ENCODE data around the gene MBIP.

DNA sequence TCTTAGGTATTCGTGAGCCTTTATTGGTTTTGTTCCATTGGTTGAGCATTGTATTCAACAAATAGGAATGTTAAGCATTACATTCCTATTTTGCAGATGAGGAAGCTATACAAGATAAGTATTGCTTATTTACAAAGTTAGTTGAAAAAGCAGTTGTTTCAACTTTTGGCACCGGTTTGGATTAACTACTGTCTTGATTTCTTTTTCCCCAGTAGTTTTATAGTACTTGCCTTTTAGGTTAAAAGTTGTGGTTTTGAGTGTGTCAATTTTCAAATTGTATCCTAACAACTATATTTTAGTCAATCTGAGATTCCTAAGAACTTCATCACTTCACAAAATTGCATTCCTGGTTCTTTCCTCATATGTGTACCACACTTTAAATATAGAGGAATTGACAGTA, 23.8 kb upstream of the MBIP start:
- TF ChIP-seq, protein P1, sequence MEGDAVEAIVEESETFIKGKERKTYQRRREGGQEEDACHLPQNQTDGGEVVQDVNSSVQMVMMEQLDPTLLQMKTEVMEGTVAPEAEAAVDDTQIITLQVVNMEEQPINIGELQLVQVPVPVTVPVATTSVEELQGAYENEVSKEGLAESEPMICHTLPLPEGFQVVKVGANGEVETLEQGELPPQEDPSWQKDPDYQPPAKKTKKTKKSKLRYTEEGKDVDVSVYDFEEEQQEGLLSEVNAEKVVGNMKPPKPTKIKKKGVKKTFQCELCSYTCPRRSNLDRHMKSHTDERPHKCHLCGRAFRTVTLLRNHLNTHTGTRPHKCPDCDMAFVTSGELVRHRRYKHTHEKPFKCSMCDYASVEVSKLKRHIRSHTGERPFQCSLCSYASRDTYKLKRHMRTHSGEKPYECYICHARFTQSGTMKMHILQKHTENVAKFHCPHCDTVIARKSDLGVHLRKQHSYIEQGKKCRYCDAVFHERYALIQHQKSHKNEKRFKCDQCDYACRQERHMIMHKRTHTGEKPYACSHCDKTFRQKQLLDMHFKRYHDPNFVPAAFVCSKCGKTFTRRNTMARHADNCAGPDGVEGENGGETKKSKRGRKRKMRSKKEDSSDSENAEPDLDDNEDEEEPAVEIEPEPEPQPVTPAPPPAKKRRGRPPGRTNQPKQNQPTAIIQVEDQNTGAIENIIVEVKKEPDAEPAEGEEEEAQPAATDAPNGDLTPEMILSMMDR (conservative IDR thresholded peaks at IDR 0.05 in 1 of 2, IDR thresholded peaks at IDR 0.05 in 1 of 2; ENCODE audit: low read depth in 1 of 2, low read length in 2 of 2) = no peak
- TF ChIP-seq EZH2 (IDR thresholded peaks at IDR 0.05; ENCODE audit: low read length, missing control alignments) = no peak
